SK-N-SH (cell line): ENCODE data around the gene OR52I1.

ENCODE experiments used
- CTCF ChIP-seq: fragments of 200-600 bp; sonication (generic); IDR thresholded peaks from 2 replicates; pipeline ENCODE4 v1.6.1; 2017; ENCODE audit warnings: antibody characterized with exemption, mild to moderate bottlenecking, moderate library complexity
- EP300 ChIP-seq, 2 experiments: IDR thresholded peaks; 2 replicates each; pipeline versions ENCODE4 v1.4.0 to v1.6.1; 2012; ENCODE audit warnings: borderline replicate concordance in 1 of 2, low read depth in 1 of 2, low read length in 1 of 2
- EZH2phosphoT487 ChIP-seq: fragments of 200-600 bp; sonication (generic); IDR thresholded peaks from 2 replicates; pipeline ENCODE4 v1.6.1; 2017; ENCODE audit warnings: low read depth, mixed run types, mild to moderate bottlenecking, antibody characterized with exemption, moderate library complexity, borderline replicate concordance
- FOSL2 ChIP-seq: IDR thresholded peaks from 2 replicates; pipeline ENCODE4 v1.4.0; 2012; ENCODE audit warnings: low read depth, mild to moderate bottlenecking, moderate library complexity, borderline replicate concordance
- FOXM1 ChIP-seq: IDR thresholded peaks from 2 replicates; pipeline ENCODE4 v1.4.0; 2012; ENCODE audit warnings: low read depth, mild to moderate bottlenecking
- GABPA ChIP-seq: IDR thresholded peaks from 2 replicates; pipeline ENCODE4 v1.4.0; 2012; ENCODE audit warnings: low read depth, mild to moderate bottlenecking
- MXI1 ChIP-seq: IDR thresholded peaks from 2 replicates; pipeline ENCODE4 v1.6.1; 2012; ENCODE audit warnings: mild to moderate bottlenecking, low read depth, low read length, improper control_type of control experiment
- POLR2AphosphoS5 ChIP-seq: IDR thresholded peaks from 2 replicates; pipeline ENCODE4 v1.6.1; 2012; ENCODE audit warnings: low read depth, low read length
- RCOR1 ChIP-seq: fragments of 150-350 bp; IDR thresholded peaks from 2 replicates; pipeline ENCODE4 v1.6.1; 2017; ENCODE audit warnings: antibody characterized with exemption, low read length
- REST ChIP-seq: IDR thresholded peaks from 2 replicates; pipeline ENCODE4 v1.6.1; 2012; ENCODE audit warnings: mild to moderate bottlenecking, low read depth, low read length, moderate library complexity
- SIN3A ChIP-seq: IDR thresholded peaks from 2 replicates; pipeline ENCODE4 v1.6.1; 2012; ENCODE audit warnings: low read depth, mild to moderate bottlenecking, low read length, moderate library complexity, borderline replicate concordance

- no peak for TF ChIP-seq CTCF
- TF ChIP-seq REST = no peak
- TF ChIP-seq SIN3A = no peak
- no peak for TF ChIP-seq POLR2AphosphoS5
- TF ChIP-seq EP300 (IDR thresholded peaks at IDR 0.05; ENCODE audit: borderline replicate concordance in 1 of 2, low read depth in 1 of 2, low read length in 1 of 2) = no peak
- TF ChIP-seq RCOR1 = no peak
- no peak for TF ChIP-seq FOXM1
- TF ChIP-seq GABPA = no peak
- TF ChIP-seq FOSL2 = no peak
- TF ChIP-seq MXI1 = no peak
- TF ChIP-seq EZH2phosphoT487 = no peak
Observed at GRCh38 chr11:4605057-4605456, 11.2 kb downstream of the OR52I1 start.
